Measurements from ENCODE around the gene KRTAP19-8. TPM values are rescaled to one million over a fixed set of nuclear protein-coding genes. Genes with fewer than 3 reads are reported as not detected.

The KRTAP19-8 gene, protein sequence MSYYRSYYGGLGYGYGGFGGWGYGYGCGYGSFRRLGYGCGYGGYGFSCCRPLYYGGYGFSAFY
- not detected for total RNA-seq
- long read RNA-seq = 0 reads

DNA sequence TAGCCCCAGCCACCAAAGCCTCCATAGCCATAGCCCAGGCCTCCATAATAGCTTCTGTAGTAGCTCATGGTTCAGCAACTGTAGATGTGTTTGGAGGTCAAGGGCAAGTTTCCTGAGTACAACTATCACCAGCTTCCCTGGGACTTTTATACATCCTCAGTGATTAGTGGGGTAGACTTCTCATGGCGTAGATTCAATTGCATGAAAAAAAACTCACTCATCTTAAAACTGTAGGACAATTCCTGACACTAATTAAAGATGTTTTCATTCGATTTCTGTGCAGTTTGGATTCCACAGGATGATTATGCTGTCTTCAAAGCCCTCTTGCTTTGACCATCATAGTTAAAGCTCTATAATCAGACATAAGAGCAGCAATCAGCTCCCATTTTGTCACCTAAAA, at the start of gene KRTAP19-8:
KRTAP19-8 (minus strand) TSS at position 101 of the 400 bp plus-strand sequence; CDS start at position 68, 33 bp downstream.
- ATAC-seq (no peak), DNase-seq (no peak)
- intact Hi-C loops (cut with micrococcal nuclease) = no loop called here

DNA sequence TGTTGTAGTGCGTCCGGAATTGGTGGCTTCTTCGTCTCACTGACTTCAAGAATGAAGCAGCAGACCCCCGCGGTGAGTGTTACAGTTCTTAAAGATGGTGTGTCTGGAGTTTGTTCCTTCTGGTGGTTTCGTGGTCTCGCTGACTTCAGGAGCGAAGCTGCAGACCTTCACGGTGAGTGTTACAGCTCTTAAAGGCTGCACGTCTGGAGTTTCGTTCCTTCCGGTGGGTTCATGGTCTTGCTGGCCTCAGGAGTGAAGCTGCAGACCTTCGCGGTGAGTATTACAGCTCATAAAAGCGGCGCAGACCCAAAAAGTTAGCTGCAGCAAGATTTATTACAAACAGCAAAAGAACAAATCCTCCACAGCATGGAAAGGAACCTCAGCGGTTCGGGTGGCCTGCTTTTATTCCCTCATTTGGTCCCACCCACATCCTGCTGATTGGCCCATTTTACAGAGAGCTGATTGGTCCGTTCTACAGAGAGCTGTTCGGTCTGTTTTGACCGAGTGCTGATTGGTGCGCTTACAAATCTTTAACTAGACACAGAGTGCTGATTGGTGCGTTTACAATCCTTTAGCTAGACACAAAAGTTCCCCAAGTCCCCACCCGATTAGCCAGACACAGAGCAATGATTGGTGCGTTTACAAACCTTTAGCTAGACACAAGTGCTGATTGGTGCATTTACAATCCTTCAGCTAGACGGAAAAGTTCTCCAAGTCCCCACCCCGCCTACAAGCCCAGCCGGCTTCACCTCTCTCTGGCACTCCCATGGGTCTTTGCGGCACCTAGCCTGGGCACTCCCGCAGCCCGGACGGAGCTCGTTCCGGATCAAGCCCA, 49.6 kb upstream of the KRTAP19-8 start:
- ATAC-seq = no peak
- no peak for DNase-seq
- intact Hi-C loops (cut with micrococcal nuclease) = loop anchor here (5.0 to 10.0 kb wide), 4 partner anchors 256 to 1043 kb away; partner anchors contain the start of genes KRTAP15-1 and KRTAP23-1

DNA sequence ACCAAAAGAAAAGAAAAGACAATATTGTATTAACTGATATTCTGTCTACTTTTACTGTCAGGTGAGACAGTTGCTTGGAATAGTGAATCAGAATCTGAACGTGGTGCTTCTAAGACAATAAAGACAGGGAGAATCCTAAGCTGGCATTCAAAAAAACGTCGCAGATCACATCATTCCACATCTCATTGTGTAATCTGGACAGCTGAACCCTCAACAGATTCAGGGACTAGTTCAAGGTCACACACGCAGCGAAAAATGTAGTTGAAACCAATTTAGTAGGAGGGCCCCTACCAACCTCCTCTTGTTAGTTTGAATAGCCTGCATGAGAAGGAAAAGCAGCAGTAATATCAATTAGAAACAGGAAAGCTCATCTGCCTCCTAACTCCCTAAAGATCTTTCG, 46.4 kb upstream of the KRTAP19-8 start:
- intact Hi-C loops (cut with micrococcal nuclease) = loop anchor here (5.0 to 10.0 kb wide), 4 partner anchors 252 to 1040 kb away; partner anchors contain the start of genes KRTAP15-1 and KRTAP23-1
- ATAC-seq = no peak
- DNase-seq = no peak

DNA sequence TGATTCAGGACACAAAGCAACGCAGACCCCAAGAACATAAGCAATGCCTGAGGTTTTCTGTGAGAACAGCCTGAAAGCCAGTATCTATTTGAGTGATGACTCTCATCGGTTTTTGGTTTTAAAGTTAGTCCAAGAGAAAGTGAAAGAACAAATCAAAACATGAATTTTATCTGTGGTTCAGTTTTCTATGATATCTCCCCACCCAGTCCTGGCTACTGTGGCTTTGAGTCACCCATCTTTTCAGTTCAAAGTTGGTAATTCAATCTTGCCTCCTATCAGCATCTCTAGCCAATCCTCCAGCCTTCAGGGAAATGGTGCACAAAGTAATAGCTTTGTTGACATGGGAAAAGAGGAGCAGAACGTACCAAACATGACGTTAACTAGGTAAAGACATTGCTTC, 40.5 kb upstream of the KRTAP19-8 start:
- ATAC-seq = no peak

DNA sequence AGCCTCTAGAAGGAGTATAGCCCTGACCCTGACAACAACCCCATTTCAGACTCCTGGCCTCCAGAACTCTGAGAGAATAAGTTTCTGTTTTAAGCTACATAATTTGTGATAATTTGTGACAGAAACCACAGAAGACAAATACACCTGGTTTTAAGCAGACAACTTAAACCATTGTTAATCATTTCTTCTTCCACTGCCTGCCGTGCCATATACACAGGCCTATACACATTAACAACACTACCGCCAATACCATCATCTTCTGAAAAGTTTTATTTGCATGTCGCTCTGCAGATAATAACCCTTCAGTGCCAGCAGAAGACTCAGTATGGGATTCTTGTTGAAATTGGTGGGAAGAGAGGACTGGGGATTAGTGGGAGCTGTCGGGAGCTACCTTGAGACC, 39.9 kb upstream of the KRTAP19-8 start:
- DNase-seq = no peak
- intact Hi-C loops (cut with micrococcal nuclease) = no loop called here
- no peak for ATAC-seq

More for the DNA sequence above, 40.5 kb upstream of the KRTAP19-8 start:
- no peak for DNase-seq
- intact Hi-C loops (cut with micrococcal nuclease) = no loop called here

DNA sequence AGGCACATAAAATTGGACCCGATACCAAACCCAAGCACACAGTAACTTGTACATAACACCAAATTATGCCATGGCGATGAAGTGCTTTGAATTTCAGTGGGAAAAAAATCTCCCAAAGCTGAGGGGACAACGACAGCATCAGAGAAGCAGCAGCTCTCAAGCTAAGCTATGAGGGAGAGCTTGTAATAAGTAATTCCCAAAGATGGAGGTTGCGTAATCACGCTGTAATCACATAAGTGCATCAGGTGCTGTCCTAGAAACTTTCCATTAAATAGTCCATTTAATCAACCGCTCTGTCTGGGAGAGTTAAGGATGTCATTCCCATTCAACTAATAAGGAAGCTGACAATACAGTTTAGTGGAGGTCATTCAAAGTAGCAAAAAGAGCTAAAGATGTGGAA, 37.6 kb upstream of the KRTAP19-8 start:
- ATAC-seq (no peak), DNase-seq (no peak)
- intact Hi-C loops (cut with micrococcal nuclease) = no loop called here

DNA sequence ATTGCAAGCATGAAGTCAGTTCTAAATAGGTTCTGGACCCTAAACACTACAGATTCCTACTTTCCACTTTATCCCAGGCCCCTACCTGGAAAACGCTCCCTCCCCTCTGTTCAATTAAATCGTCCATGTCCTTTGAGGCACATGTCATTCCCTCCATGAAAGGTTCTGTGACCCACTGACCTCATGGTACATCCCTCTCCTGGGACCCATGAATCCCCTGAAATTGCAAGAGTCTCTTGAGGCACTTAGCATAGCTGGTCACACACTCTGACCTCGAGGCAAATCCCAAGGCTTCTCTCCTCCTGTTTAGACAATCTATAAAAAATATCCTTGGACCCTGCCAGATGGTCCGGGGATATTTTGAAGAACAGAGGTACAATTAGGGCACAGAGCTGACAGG, 34.3 kb upstream of the KRTAP19-8 start:
- DNase-seq = no peak
- intact Hi-C loops (cut with micrococcal nuclease) = no loop called here
- ATAC-seq = no peak

DNA sequence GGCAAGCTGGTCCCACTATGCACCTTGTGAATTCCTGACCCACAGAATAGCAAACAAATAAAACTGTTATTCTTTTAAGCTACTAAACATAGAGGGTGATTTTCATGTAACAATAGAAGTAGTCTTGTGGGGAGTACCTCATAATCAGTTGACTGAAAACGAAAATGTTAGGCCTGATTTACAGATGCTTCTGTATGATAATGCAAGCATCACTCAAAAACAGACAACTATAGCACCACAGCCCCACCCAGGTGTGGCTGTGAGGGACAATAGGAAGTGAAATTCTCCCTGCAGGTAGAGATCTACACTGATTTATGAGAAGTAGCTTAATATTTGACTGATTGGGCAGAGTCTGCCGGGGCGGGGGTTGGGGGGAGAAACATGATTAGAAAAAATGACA, 26.5 kb upstream of the KRTAP19-8 start:
- ATAC-seq (no peak), DNase-seq (no peak)
- intact Hi-C loops (cut with micrococcal nuclease) = no loop called here

DNA sequence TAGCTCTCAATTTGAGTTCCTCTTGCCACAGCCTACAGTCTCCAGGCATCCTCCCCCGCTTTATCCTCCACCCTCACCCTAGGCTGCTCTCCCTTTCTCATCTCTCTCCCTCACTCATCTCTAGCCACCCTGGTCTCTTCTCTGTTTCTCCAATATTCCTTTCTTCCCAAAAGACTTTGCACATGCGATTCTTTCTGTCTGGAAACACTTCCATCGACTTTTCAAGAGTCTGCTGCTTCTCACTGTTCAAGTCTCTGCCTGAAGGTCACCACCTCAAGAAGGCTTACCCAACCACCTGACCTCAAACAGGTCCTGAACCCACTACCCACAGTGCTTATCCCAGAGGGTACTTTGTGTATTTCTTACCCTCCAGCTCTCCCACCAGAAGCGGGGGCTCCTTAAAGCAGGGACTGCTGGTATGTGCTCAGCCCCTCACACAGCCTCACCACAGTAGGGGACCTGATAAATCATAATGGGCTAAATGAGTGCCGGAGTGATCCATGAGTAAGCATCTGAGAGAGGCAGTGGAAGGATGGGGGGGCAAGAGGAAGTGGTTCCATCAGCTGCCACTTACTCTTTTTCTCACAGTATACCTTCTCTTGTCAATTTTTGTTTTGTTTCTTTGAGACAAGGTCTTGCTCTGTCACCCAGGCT, 14.3 kb upstream of the KRTAP19-8 start:
- DNase-seq (no peak), ATAC-seq (no peak)
- intact Hi-C loops (cut with micrococcal nuclease) = no loop called here

DNA sequence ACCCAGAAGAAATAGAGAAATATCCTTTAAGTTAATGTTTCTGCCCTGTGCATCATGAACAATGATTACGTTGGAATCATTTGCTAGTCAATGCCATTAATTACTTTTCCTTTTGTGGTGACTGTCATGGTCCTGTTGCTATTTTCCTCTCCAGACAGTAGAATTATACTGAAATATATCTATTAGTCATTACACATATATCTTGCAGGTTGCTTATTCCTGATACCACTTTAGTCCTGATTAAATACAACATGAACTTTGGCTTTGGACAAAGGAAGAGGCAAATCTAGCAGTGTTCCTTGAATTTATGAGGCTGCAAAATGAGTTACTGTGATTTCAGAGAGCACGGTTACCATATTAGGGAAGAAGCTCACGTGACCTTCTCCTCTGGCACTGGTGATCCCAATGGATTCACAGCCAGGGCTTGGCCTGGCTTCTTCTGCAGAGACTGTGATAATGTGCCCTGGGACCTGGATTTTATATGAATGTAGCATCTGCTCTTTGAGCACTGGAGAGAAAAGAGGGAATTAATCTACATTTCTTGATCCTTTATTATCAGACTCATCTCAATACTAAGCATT, 12.4 kb upstream of the KRTAP19-8 start:
- intact Hi-C loops (cut with micrococcal nuclease) = no loop called here
- DNase-seq (no peak), ATAC-seq (no peak)

DNA sequence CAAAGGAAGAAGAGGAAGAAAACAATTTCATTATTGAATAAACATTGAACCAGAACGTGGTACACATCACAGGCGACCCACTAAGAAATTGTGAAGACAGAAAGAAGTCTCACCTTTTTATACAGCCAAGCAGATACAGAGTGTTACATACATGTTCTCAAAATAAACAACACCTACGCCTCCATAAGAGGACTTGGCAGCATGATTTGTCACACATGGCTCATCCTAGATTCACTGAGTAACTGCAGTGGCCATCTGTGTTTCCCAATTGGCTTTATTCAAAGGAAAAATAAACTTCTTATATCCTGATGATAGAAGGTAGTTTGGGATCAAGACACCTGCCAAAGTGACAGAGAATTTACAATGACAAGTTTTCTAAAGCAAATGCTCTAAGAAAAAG, 7.6 kb upstream of the KRTAP19-8 start:
- intact Hi-C loops (cut with micrococcal nuclease) = no loop called here
- DNase-seq = no peak
- ATAC-seq = no peak

DNA sequence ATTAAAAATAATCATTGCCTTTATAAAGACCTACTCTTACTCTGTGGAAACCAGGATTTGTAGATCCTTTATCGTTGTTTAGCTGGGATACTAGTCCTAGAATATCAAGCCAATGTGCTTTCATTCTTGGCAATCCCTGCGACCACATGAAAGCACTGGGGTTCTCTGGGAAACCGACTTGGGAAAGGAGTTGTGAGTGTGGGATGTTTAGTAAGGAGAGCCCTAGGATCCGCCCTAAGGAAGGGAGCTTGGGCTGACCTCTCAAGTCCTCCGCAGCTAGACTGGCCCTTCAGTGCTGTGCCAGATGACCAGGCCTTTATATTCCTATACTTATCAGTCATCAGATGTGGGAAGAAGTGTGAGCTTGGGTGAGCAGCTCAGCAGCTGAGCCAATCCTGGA, 5.2 kb upstream of the KRTAP19-8 start:
- intact Hi-C loops (cut with micrococcal nuclease) = no loop called here
- ATAC-seq (no peak), DNase-seq (no peak)

DNA sequence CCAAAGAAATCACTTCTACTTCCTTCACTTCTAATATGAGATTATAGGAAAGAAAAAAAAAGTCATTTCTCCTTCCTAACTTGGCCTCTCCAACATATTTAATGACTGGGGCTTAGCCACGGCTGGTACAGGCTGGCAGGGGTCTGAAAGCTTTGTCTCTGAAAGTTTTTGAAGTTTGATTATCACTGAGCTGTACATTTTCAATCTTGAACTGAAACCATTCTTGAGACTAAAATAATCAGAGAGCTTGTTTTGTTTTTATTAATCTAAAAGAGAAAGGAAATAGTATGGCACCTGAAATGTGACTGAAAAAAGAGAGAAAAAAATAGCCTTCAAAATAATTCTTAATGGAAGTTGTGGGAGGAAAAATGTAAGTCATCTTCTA, 3.8 kb upstream of the KRTAP19-8 start:
- no peak for DNase-seq
- no peak for ATAC-seq
- intact Hi-C loops (cut with micrococcal nuclease) = no loop called here

DNA sequence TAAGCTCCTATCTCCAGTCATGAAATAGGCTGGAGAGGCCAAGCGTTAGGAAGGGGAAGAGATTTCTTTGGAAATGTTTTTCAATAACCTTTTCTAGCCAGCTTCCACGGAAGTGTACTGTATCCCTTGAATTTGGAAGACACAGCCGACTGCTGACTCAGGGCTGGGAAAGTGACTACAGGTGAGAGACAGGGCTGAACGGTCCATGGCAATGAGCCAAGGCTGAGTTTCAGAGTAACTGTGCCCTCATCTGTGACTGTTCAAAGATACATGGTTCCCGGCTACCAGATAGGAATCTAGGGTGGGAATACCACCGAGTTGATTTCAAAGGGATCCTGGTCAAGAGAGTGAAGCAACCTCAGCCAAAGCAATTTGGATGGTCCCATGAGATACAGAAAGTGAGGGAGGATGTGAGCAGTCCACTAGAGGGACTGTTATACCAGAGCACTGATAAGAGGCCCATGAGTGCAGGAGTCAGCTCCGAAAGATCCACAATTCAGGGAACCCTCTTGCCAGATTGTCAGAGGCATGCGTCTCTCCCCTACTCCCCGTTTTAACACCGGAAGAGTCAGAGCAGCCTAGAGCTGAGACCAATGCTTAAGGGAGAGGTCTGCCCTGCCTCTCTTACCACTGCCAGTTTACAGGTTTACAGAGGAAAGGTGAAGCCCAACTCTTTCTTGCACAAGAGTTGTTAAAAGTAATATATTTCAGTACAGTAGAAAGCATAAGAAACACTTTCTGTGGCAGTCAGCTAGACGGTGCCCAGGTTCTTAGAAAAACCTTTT, 3.2 kb upstream of the KRTAP19-8 start:
- no peak for ATAC-seq
- DNase-seq = no peak
- intact Hi-C loops (cut with micrococcal nuclease) = no loop called here

DNA sequence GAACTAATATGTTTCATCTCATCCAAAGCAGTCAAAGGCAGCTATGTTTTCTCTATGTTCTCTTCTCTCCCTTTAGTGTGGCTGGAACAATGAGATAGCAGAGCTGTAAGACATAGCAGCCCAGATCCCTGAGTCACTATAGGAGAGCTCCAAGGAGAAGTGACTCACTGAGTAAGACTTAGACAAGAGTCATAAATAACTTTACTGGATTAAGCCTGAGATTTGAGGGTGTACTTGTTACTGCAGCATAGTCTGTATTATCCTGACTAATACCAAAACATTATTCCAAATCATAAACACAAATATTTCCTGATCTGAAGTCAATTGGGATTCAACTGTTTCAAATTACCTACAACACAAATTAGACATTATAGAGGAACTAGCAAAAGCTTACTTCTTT, 3.9 kb downstream of the KRTAP19-8 start:
- intact Hi-C loops (cut with micrococcal nuclease) = no loop called here
- ATAC-seq = no peak
- no peak for DNase-seq

DNA sequence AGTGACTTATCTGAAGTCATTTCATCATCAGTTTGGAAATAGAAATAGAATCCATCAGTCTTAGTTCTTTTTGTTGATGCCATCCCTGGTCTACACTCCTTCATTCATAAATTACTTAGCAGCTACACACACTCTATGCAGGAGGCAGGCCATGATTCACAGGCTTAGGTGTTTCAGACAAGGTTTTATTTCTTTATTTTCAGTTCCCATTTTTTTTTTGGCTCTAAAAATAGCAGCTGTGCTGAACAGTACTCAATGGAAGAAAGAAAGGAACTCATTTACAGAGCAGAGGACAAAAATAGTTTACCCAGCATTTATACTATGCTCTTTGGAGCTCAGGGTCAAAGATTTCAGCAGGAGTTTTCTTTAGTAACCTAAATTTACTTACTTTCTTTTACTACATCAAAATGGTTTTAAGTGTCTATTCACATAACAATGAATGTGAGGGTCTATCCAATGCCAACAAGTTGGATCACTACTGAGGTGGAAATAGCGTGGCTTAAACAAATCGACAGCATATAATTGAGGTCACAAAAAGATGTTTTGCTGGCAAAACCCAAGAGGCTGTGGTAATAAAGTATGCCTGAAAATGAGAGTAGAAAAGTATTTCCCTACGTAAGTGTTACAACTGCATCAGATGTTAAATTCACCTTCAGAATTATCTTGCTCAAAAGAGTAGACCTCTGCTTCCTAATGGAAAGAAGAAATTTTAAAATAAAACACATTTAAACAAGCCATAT, 7.7 kb downstream of the KRTAP19-8 start:
- ATAC-seq (no peak), DNase-seq (no peak)
- intact Hi-C loops (cut with micrococcal nuclease) = no loop called here

DNA sequence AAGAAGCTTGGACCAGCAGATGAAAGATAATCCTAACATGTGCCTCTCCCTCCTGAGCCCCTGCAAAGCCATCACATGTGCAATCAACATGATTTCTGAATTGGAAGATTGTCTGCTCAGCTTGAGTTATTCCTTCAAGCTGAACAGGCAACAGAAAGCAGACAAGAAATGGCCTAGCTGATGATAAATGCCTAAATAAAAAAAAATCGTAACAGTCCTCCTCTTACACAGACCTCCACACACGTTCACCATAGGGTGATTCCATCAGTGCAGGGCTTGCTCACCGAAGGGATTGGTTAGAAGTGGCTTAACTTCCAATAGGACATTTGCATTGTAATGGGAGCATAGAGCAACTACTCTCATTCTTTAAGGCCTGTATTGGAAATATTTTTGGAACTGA, 14.6 kb downstream of the KRTAP19-8 start:
- ATAC-seq = no peak
- intact Hi-C loops (cut with micrococcal nuclease) = no loop called here
- no peak for DNase-seq

DNA sequence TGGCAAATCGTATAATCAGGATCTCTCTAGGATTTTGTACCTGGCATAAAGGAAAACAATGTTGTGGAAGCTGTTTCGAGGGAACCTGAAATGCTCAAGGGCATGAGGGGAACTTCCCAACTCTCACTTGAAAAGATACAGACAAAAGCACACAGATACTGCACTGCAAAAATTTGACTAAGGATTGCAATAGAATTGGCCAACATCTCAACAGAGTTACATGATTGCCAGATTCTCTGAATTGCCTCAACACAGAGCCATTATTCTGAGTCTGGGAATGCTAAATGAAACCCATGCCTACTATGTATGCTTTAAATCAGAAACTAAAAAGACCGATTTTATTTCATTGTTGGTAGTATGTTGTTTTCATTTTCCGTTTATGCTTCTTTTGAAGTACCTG, 16.0 kb downstream of the KRTAP19-8 start:
- ATAC-seq = no peak
- DNase-seq = no peak
- intact Hi-C loops (cut with micrococcal nuclease) = no loop called here

DNA sequence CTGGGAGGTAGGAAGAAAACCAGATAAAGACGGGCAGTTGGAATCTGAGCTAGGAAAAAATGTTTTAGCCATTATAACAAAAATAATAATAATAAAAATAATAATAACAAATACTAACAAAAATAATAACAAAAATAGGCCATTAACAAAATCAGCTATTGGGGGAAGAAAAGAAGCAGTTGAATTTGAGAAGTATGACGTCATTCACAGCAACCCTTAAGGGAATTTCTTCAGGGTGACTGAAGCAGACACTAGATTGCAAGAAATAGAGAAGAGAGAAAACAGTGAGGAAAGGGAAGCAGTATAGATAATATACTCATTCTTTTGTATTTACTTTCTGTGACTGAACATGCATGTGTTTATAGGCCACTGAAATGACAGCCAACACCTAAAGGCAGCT, 20.0 kb downstream of the KRTAP19-8 start:
- DNase-seq (no peak), ATAC-seq (no peak)
- intact Hi-C loops (cut with micrococcal nuclease) = no loop called here

Data from left ventricle myocardium superior (tissue), 1 donor.